Retinal pigment epithelial cell (primary cell): ENCODE measurements around the gene INPP5F.

Experiments used
- DNase-seq: peaks from one replicate; pipeline ENCODE4 v3.0.0-alpha.2; 2010; ENCODE audit warnings: low read depth
- H3K4me3 ChIP-seq: 2 replicates; pipeline ENCODE4 v1.5.1; 2011; ENCODE audit warnings: mild to moderate bottlenecking, low read length, control low read depth, moderate library complexity
- CTCF ChIP-seq: conservative IDR thresholded peaks from 2 replicates; pipeline ENCODE4 v1.5.1; 2011; ENCODE audit warnings: low read depth, low read length, control low read depth, inconsistent platforms

Gene INPP5F

GRCh38 chr10:119724593-119725516 lies 995 bp upstream of the INPP5F start:
- H3K4me3 ChIP-seq, result peak overlapping the region; percentile 58
- no peak for DNase-seq
- TF ChIP-seq CTCF, result no peak

GRCh38 chr10:119725517-119725827 lies 378 bp upstream of the INPP5F start:
- no peak for DNase-seq
- H3K4me3 ChIP-seq, result peak overlapping the region; percentile 58
- TF ChIP-seq CTCF, result no peak

GRCh38 chr10:119726676-119727261 lies 919 bp downstream of the INPP5F start:
- peak overlapping the region; percentile 67 for H3K4me3 ChIP-seq
- no peak for TF ChIP-seq CTCF
- no peak for DNase-seq

- no peak for TF ChIP-seq CTCF
- no peak for DNase-seq
- H3K4me3 ChIP-seq, result no peak overlapping the region
Measured at GRCh38 chr10:119728172-119728800, 2.4 kb downstream of the INPP5F start.

GRCh38 chr10:119734396-119735332 lies 8.8 kb downstream of the INPP5F start:
- DNase-seq, result no peak
- no peak overlapping the region for H3K4me3 ChIP-seq
- TF ChIP-seq CTCF, result no peak

GRCh38 chr10:119735451-119735850 lies 9.6 kb downstream of the INPP5F start:
- no peak overlapping the region for H3K4me3 ChIP-seq
- no peak for TF ChIP-seq CTCF
- DNase-seq, result no peak
